ENCODE results near the gene C6orf47. TPM values are rescaled to one million over a fixed set of nuclear protein-coding genes. Genes with fewer than 3 reads are reported as not detected.

C6orf47 gene
- total RNA-seq, 2 donors from 2014 or later = 35.7 to 36.3 TPM

DNA sequence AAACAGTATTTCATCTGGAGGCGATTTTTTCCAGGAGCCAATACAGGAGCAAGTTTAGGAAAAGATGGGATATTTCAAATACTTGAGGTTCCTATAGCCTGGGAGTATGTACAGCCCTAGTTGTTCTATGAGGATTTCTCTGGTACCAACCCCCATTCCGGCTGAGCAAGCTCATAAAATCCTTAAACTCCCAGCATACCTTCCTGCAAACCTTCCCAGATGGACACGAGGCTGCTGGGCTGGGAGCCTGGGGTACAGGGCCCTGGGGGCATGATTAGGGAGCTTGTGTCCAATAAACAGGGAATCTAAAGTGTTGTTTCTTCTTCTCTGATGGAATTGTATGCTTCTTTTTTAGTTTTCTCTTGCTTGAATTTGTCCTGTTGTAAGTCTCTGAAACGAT, 38.6 kb downstream of the C6orf47 start:
- no peak for ATAC-seq
- intact Hi-C loops (cut with DNase I, micrococcal nuclease) = no loop called here
- peak in 1 of 2 donors; percentile 49 for DNase-seq

DNA sequence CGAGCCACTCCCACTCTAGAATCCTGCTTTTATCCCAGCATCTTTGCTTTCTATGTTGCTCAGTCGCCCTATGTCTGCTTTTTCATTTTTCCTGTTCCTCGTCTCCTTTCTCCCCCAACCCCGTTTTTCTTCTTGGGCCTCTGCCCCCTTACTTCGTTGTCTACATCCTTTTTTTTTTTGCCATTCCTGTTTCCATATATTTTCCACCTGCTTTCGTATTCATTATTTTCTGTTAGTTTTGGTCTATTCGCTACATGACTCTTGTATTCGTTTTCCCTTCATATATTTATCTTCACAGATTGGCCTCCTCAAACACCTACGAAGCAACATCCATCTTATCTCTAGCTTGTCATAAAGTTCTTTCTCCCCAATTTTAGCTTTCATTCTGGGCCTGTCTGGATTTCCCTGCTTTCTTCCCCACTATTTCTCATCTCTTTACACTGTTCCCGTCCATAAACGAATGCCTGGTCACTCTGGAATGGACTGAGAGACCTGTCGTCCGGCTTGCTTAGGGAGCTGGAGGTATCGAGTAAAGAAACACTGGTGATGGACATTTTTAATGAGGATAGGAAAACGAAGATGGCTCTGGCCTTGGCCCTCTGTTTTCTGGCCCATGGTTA, 39.1 kb downstream of the C6orf47 start:
- intact Hi-C loops (cut with DNase I, micrococcal nuclease) = no loop called here
- ATAC-seq = no peak
- DNase-seq = no peak

DNA sequence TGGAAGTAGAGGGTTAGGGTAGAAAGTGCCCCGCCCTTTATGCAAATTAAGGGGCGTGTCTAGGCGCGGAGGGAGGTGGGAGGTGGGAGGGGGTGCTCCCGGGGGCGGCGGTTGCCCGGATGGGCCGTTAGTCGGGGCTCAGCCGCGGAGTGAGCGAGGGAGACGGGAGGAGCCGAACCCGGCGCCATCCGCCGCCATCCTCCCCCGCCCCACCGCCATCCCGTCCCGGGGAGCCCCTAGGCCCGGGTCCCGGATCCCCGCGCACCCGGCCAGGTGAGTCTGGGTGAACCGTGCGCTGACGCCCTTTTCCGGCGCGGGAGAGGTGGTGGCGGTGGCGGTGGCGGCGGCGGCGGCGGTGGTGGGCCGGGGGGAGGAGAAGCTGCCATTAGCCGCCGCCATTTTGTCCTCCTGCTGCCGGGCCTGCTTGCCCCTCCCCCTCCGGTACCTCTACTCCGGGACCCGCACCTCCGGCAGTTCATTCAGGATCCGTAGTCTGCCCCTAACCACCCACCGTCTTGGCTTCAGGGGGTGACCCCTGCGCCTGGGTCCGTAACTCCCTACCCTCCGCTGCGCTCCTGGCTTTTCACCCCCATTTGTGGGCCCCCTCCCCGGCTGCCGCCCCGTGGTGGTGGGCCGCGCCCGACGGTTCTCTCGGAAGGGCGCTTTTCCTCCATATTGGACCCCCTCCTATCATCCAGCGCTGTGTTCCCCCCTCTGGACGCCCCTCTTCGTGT, 39.8 kb downstream of the C6orf47 start, which contains the start of gene PRRC2A:
TSS of gene PRRC2A (plus strand) at position 130 of the 734 bp plus-strand sequence. CDS start 2,075 bp downstream, outside the sequence.
- DNase-seq (peak; percentile 77 to 96), ATAC-seq (peak; percentile 44)
- intact Hi-C loops (cut with DNase I, micrococcal nuclease) = no loop called here

DNA sequence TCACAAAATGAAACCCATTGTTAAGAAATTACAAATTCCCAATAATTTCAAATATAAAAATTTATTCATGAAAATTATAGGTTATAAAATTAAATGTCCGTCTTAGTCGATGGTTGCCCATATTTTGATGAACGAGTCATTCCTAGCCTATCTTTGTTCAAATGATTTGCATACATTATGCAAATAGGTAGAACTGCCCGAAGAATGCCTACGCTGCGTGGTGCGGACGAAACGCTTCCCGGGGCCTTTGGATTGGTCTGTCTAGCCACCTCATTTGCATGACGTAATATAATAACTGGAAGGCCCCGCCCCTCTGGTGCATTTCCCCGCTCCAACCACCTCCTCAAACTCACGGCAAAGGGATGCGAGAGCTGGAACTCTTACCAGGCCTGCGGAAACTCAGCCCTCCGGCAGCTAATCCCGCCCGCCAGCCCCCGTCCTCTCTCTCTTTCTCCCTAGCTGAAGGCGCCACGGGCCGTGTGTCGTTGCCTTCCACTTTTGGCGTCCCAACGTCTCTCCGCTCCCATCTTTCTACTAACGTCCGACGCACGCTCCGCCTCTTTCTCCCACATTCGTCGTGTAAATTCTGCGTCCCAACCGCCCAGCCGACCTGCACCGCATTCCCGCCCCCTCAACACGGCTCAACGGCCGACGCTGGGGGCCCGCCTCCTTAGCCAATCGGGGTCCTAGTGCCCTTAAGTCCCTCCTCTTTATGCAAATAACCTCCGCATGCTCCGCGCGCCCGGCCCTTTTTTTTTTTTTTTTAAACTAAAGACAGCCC, 40.6 kb downstream of the C6orf47 start:
- intact Hi-C loops (cut with DNase I, micrococcal nuclease) = no loop called here
- peak; percentile 98 to 99 for DNase-seq
- ATAC-seq = peak; percentile 88

DNA sequence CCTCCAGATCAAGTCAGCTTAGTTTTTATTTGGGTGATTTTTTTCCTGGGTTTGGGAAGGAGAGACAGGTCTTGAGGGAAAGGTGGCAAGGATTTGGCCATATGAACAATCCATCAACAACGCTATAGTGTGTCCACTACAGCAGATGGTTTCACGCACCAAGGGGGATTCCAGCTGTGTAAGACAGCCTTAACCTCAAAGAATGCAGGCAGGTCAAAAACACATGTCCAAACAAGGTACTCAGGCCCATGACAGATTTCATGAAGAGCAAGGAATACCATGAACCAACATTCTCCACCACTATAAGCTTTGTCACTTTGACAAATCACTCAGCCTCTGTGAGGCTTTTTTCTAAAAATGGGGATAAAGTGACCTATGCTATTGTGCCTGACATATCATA, 43.6 kb downstream of the C6orf47 start:
- ATAC-seq = no peak
- intact Hi-C loops (cut with DNase I, micrococcal nuclease) = no loop called here

DNA sequence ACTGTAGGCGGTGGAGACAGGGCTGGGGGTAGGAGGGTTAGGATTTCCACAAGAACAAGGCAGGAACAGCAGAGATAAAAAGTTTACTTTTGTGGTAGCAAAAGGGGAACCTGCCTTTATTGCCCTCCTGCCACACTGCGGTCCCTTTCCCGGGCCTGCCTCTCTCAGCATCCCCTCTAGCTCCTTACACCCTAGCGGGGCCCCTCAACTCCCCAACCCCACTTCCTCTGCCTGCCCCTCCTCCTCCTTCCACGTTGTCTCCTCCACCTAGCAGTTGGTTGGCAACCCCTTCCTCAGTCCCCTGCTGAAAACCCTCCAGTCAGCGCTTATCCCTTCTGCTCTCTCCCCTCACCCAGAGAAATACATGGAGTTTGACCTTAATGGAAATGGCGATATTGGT, 44.8 kb downstream of the C6orf47 start:
- DNase-seq (no peak), ATAC-seq (no peak)
- intact Hi-C loops (cut with DNase I, micrococcal nuclease) = no loop called here

More for the DNA sequence above, 43.6 kb downstream of the C6orf47 start:
- DNase-seq = no peak

DNA sequence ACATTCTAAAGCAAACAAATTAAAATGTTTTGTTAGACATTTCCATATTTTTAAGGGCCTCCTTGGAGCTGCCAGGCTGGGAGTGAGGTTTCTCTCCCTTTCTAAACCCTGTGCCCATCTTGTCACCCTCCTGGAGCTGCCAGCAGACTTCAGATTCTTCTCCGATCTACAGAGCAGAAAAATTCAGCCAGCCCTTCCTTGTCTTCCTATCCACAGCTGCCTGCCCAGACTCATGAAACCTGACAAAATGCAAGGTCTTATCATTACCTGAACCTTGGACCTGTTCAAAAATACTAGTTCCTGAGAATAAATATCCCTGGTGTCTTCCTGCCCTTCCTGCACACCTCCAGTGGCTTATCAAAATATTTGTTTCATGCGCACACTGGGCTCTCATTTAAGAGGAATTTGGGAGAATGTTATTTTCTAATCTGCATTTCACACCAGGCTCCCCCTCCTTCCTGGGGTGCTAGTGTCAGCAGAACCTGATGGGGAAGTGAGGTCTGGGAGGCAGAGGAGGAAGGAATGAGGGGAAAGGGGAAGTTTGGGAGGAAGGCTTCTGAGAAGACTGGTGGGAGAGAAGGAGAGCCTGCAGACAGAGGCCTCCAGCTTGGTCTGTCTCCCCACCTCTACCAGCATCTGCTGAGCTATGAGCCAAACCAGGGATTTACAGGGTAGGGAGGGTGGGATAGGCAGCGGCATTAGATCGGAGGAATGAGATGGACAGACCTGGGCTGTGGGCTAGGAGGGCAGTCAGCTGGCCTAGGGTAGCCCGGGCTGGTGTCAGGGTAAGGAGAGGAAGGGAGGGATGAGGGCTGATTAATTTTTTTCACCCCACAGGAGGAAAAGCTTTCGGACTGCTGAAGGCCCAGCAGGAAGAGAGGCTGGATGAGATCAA, 45.6 kb downstream of the C6orf47 start, which contains the start of gene AIF1:
TSS of gene AIF1 (plus strand) at position 551 of the 895 bp plus-strand sequence. CDS start at position 647, 96 bp downstream.
- intact Hi-C loops (cut with DNase I, micrococcal nuclease) = no loop called here
- ATAC-seq (peak; percentile 69), DNase-seq (no peak)

DNA sequence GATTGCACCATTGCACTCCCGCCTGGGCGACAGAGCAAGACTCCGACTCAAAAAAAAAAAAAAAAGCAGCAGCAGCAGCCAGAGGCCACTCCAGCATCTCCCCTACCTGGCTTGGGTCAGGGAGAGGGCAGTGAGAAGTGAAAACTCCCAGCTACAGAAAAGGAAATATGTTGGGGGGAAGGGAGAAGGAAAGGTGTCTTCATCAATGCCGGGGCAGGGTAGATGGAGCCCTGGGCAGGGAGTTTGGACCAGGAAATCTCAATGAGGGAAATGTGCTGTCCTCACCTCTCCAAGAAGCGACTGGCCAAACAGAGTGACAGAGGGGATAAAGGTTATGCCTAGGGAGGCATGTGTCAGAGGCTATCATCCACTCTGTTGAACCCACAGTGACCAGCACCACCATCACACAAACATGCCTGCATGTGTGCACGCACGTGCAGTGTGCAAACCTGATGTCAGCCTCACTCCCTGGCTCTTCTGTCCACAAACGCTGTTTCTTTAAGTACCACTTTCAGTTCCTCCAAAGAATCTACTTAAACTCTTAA, 46.4 kb downstream of the C6orf47 start:
- DNase-seq = no peak
- ATAC-seq = peak; percentile 56
- intact Hi-C loops (cut with DNase I, micrococcal nuclease) = no loop called here

DNA sequence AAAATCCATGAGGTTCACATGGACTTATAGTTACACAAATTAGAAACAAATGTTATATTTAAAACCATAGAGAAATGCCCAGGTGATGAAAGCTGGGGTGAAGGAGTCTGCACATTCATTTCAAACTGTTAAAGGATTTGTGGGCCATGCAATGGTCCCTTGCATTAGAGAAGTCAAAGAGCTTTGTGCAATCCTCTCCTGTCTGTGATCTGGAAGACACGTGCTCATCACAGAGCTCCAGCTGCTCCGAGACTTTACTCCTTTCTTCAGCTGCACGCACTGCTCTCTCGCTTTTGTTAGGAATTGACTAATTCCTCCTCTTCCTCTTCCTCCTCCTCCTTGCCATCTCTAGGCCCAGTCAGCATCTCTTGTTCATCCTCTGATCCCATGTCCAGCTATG, 49.6 kb downstream of the C6orf47 start:
- DNase-seq = no peak
- intact Hi-C loops (cut with DNase I, micrococcal nuclease) = no loop called here

DNA sequence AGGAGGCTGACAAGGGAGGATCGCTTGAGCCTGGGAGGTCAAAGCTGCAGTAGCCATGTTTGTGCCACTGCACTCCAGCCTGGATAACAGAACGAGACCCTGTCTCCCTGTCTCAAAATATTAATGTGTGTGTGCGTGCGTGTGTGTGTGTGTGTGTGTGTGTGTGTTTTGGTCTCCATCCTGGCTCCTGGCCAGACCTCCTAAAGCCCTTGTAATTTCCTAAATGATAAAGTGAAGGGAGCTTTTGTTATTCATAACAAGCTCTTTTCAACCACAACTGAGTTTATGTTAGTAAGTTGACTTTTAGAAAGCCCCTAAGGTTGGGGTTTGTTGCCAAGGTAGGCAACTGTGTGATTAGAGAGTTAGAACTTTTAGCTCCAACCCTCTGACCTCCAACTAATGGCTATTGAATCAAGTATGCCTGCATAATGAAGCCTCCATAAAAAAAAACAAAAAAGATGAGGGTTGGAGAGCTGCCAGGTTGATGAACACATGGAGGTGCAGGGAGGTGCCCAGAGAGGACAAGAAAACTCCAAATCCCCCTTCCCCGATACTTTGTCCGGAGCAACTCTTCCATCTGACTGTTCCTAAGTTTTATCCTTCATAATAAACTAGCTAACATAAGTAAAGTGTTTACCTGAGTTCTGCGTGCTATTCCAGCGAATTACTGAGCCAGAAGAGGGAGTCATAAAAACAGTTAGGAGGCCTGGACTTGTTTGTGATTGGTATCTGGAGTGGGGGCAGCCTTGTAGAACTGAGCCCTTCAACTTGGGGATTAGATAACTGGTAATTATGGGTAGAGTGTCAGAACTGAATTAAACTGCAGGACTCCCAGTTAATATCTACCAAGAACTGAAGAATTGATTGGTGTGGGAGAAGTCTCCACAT, 50.8 kb downstream of the C6orf47 start:
- DNase-seq (no peak), ATAC-seq (no peak)
- intact Hi-C loops (cut with DNase I, micrococcal nuclease) = no loop called here

More for the DNA sequence above, 49.6 kb downstream of the C6orf47 start:
- ATAC-seq = no peak

Small RNA genes within 50 kb of the gene (microRNA-seq; reads per million reads assigned to microRNA genes)
- 0 to 0.53 reads per million in 2 donors for gene MIR4646
- 0 to 1.4 reads per million in 2 donors for gene MIR6832

Other genes with a start within 250 kb of the C6orf47 start
- gene MICB, start 162.6 kb downstream of the C6orf47 start, total RNA-seq = 1 to 10 TPM; 1.2 to 1.3 TPM
- not detected for gene MCCD1, start 131.8 kb downstream of the C6orf47 start, total RNA-seq
- 100 to 1,000 TPM; 221 to 269 TPM for gene DDX39B, start 118.8 kb downstream of the C6orf47 start, total RNA-seq
- under 1 TPM; 0.58 to 0.92 TPM for gene ATP6V1G2, start 114.2 kb downstream of the C6orf47 start, total RNA-seq
- gene NFKBIL1, start 113.2 kb downstream of the C6orf47 start, total RNA-seq = 10 to 100 TPM; 14.4 to 18.0 TPM
- under 1 TPM in 1 of 2 donors, not detected in 1; 0.36 TPM for gene LTA, start 88.5 kb downstream of the C6orf47 start, total RNA-seq
- gene TNF, start 85.2 kb downstream of the C6orf47 start, total RNA-seq = 1 to 10 TPM in 1 of 2 donors, under 1 TPM in 1; 0.27 to 1.4 TPM
- gene LTB, start 78.4 kb downstream of the C6orf47 start, total RNA-seq = 1 to 10 TPM in 1 of 2 donors, under 1 TPM in 1; 0.70 to 3.0 TPM
- 1 to 10 TPM; 2.4 to 5.8 TPM for gene LST1, start 74.5 kb downstream of the C6orf47 start, total RNA-seq
- gene NCR3, start 67.8 kb downstream of the C6orf47 start, total RNA-seq = 1 to 10 TPM in 1 of 2 donors, not detected in 1; 1.1 TPM
- gene AIF1, start 45.5 kb downstream of the C6orf47 start, total RNA-seq = 10 to 100 TPM in 1 of 2 donors, 1 to 10 TPM in 1; 5.2 to 15.0 TPM
- 100 to 1,000 TPM in 1 of 2 donors, 10 to 100 TPM in 1; 92.9 to 110 TPM for gene PRRC2A, start 40.1 kb downstream of the C6orf47 start, total RNA-seq
- gene BAG6, start 8.1 kb downstream of the C6orf47 start, total RNA-seq = 100 to 1,000 TPM; 272 to 282 TPM
- 1 to 10 TPM; 2.0 to 3.1 TPM for gene APOM, start 4.9 kb downstream of the C6orf47 start, total RNA-seq
- gene GPANK1, start 4.2 kb upstream of the C6orf47 start, total RNA-seq = 10 to 100 TPM; 11.1 to 15.2 TPM
- 100 to 1,000 TPM; 137 to 155 TPM for gene CSNK2B, start 5.3 kb upstream of the C6orf47 start, total RNA-seq
- gene LY6G5B, start 9.2 kb upstream of the C6orf47 start, total RNA-seq = 1 to 10 TPM; 8.7 to 9.9 TPM
- 1 to 10 TPM; 1.6 to 2.5 TPM for gene LY6G5C, start 20.3 kb upstream of the C6orf47 start, total RNA-seq
- gene ABHD16A, start 42.5 kb upstream of the C6orf47 start, total RNA-seq = 10 to 100 TPM; 51.5 to 53.9 TPM
- gene LY6G6F, start 46.1 kb upstream of the C6orf47 start, total RNA-seq = not detected
- not detected for gene LY6G6D, start 54.6 kb upstream of the C6orf47 start, total RNA-seq
- gene LY6G6C, start 61.0 kb upstream of the C6orf47 start, total RNA-seq = not detected
- gene MPIG6B, start 62.6 kb upstream of the C6orf47 start, total RNA-seq = under 1 TPM in 1 of 2 donors, not detected in 1; 0.20 TPM
- 100 to 1,000 TPM in 1 of 2 donors, 10 to 100 TPM in 1; 84.2 to 139 TPM for gene DDAH2, start 68.5 kb upstream of the C6orf47 start, total RNA-seq
- gene CLIC1, start 75.8 kb upstream of the C6orf47 start, total RNA-seq = 100 to 1,000 TPM; 502 to 513 TPM
- 10 to 100 TPM; 18.7 to 26.9 TPM for gene MSH5, start 79.2 kb upstream of the C6orf47 start, total RNA-seq
- 1 to 10 TPM; 3.2 to 3.9 TPM for gene SAPCD1, start 101.9 kb upstream of the C6orf47 start, total RNA-seq
- gene VWA7, start 116.5 kb upstream of the C6orf47 start, total RNA-seq = 10 to 100 TPM; 11.4 to 11.8 TPM
- 10 to 100 TPM; 35.3 to 58.1 TPM for gene VARS1, start 135.0 kb upstream of the C6orf47 start, total RNA-seq
- 10 to 100 TPM; 33.0 to 33.5 TPM for gene LSM2, start 146.2 kb upstream of the C6orf47 start, total RNA-seq
- gene HSPA1L, start 154.5 kb upstream of the C6orf47 start, total RNA-seq = 1 to 10 TPM in 1 of 2 donors, under 1 TPM in 1; 0.89 to 1.1 TPM
- 100 to 1,000 TPM; 124 to 136 TPM for gene HSPA1A, start 154.8 kb upstream of the C6orf47 start, total RNA-seq
- gene HSPA1B, start 167.0 kb upstream of the C6orf47 start, total RNA-seq = 100 to 1,000 TPM; 252 to 296 TPM
- gene NEU1, start 202.0 kb upstream of the C6orf47 start, total RNA-seq = 10 to 100 TPM; 33.1 to 63.5 TPM
- 100 to 1,000 TPM; 763 to 988 TPM for gene SLC44A4, start 218.2 kb upstream of the C6orf47 start, total RNA-seq
- gene EHMT2, start 236.9 kb upstream of the C6orf47 start, total RNA-seq = 10 to 100 TPM; 28.0 to 30.5 TPM
- gene ZBTB12, start 241.3 kb upstream of the C6orf47 start, total RNA-seq = 1 to 10 TPM; 2.7 to 2.9 TPM

All from left colon (tissue), 2 donors.